HCT116 (cell line): ENCODE results near the gene LCE6A. TPM values are rescaled to one million over a fixed set of nuclear protein-coding genes. Genes with fewer than 3 reads are reported as not detected.

ENCODE experiments used
- ATAC-seq: fragments of 200-7000 bp; cut with Tn5 transposase; 2 replicates; pipeline ENCODE4 v1.9.1; 2020; ENCODE audit warnings: mild to moderate bottlenecking, moderate library complexity
- BruUV-seq: library from RNA; stranded (reverse); fragments of 400-500 nt; replicated peaks from 2 replicates; lab custom pipeline; 2021; lab: Mats Ljungman, UMichigan
- CTCF ChIA-PET: fragments of 300-600 bp; sonication (Branson Sonifier 250); formaldehyde crosslinking; loops from one replicate; lab custom pipeline; 2021; ENCODE audit warnings: antibody characterized with exemption; lab: Charles Lee
- POLR2A ChIA-PET: fragments of 300-600, 350-600 bp; sonication (Branson Sonifier 250); formaldehyde crosslinking; loops from one replicate; lab custom pipeline; 2021; ENCODE audit warnings: antibody characterized with exemption; lab: Charles Lee
- RAD21 ChIA-PET, 2 experiments: fragments of 300-600 bp; sonication (Branson Sonifier 250); formaldehyde crosslinking; loops; one replicate each; lab custom pipeline; 2023; ENCODE audit warnings: low total read pairs in 2 of 2; ENCODE audit not compliant: uncharacterized antibody in 2 of 2, unreplicated experiment in 2 of 2, low non-redundant PET in 1 of 2; lab: Charles Lee
- DNase-seq: peaks from one replicate; pipeline ENCODE4 v3.0.0-alpha.2; 2010; ENCODE audit warnings: low read depth, low spot score
- H2AFZ ChIP-seq: fragments of 200-600 bp; shearing (Covaris generic), sonication (generic); 2 replicates; pipeline ENCODE4 v1.6.1; 2017; ENCODE audit warnings: low read depth, mixed run types, mixed read lengths, antibody characterized with exemption, low read length; ENCODE audit not compliant: poor library complexity, severe bottlenecking
- H3K27ac ChIP-seq: 2 replicates; pipeline ENCODE4 v1.5.1; 2012; ENCODE audit warnings: low read depth, low read length
- H3K27me3 ChIP-seq: fragments of 200-600 bp; sonication (generic); 2 replicates; pipeline ENCODE4 v1.6.1; 2016; ENCODE audit warnings: mixed run types, low read length, mixed read lengths; ENCODE audit not compliant: insufficient read depth
- H3K36me3 ChIP-seq, 2 experiments: fragments of 200-500 bp in 1 of 2; fragments of 200-600 bp in 1 of 2; sonication (Bioruptor generic) in 1 of 2; sonication (generic) in 1 of 2; 2 replicates each; pipeline versions ENCODE4 v1.5.1 to v1.6.1; 2014 to 2016; ENCODE audit warnings: low read length in 2 of 2, inconsistent platforms in 1 of 2, mixed read lengths in 1 of 2, mixed run types in 1 of 2; ENCODE audit not compliant: insufficient read depth in 2 of 2, control insufficient read depth in 1 of 2
- H3K4me1 ChIP-seq, 2 experiments: fragments of 200-600 bp in 1 of 2; sonication (generic) in 1 of 2; 2 replicates each; pipeline versions ENCODE4 v1.5.1 to v1.6.1; 2012 to 2017; ENCODE audit warnings: low read length in 2 of 2, inconsistent platforms in 1 of 2, mild to moderate bottlenecking in 1 of 2, mixed read lengths in 1 of 2, mixed run types in 1 of 2, moderate library complexity in 1 of 2; ENCODE audit not compliant: insufficient read depth in 2 of 2, control insufficient read depth in 1 of 2
- H3K4me2 ChIP-seq: fragments of 200-600 bp; sonication (generic); 2 replicates; pipeline ENCODE4 v1.6.1; 2017; ENCODE audit warnings: mixed run types, low read length, mixed read lengths
- H3K4me3 ChIP-seq, 2 experiments: fragments of 200-600 bp in 1 of 2; sonication (generic) in 1 of 2; replicated peaks in 1 of 2; 2 replicates each; pipeline ENCODE4 v1.5.1; 2011 to 2016; ENCODE audit warnings: low read length in 2 of 2, control low read depth in 1 of 2, low read depth in 1 of 2, mild to moderate bottlenecking in 1 of 2, mixed read lengths in 1 of 2, mixed run types in 1 of 2
- H3K79me2 ChIP-seq: fragments of 200-600 bp; sonication (generic); 2 replicates; pipeline ENCODE4 v1.6.1; 2017; ENCODE audit warnings: mild to moderate bottlenecking, mixed run types, low read length, moderate library complexity, mixed read lengths; ENCODE audit not compliant: insufficient read depth
- H3K9ac ChIP-seq: fragments of 200-600 bp; sonication (generic); 2 replicates; pipeline ENCODE4 v1.6.1; 2016; ENCODE audit warnings: low read length, mixed read lengths
- H3K9me2 ChIP-seq: fragments of 200-600 bp; sonication (generic), shearing (Covaris generic); 2 replicates; pipeline ENCODE4 v1.6.1; 2017; ENCODE audit warnings: mixed run types, mild to moderate bottlenecking, moderate library complexity; ENCODE audit not compliant: insufficient read depth
- H3K9me3 ChIP-seq, 2 experiments: fragments of 200-500 bp in 1 of 2; fragments of 200-600 bp in 1 of 2; sonication (Bioruptor generic) in 1 of 2; sonication (generic) in 1 of 2; 2 replicates each; pipeline ENCODE4 v1.6.1; 2014 to 2017; ENCODE audit warnings: low read length in 2 of 2, mixed read lengths in 2 of 2, inconsistent platforms in 1 of 2, low read depth in 1 of 2, mild to moderate bottlenecking in 1 of 2, mixed run types in 1 of 2, moderate library complexity in 1 of 2; ENCODE audit not compliant: control insufficient read depth in 1 of 2, insufficient read depth in 1 of 2
- H4K20me1 ChIP-seq: fragments of 200-600 bp; sonication (generic), shearing (Covaris generic); 2 replicates; pipeline ENCODE4 v1.6.1; 2017; ENCODE audit warnings: mixed run types, mild to moderate bottlenecking, moderate library complexity; ENCODE audit not compliant: insufficient read depth
- CEBPB ChIP-seq: IDR thresholded peaks from 2 replicates; pipeline ENCODE4 v1.6.1; 2012; ENCODE audit warnings: low read depth
- FOSL1 ChIP-seq: IDR thresholded peaks from 2 replicates; pipeline ENCODE4 v1.6.1; 2012; ENCODE audit warnings: low read depth
- POLR2A ChIP-seq: IDR thresholded peaks from 2 replicates; pipeline ENCODE4 v1.7.0; 2011; ENCODE audit warnings: borderline replicate concordance; ENCODE audit not compliant: insufficient read depth, insufficient read length; ENCODE audit errors: extremely low read depth
- RAD21 ChIP-seq: IDR thresholded peaks from 2 replicates; pipeline ENCODE4 v1.6.1; 2012; ENCODE audit warnings: low read depth, mild to moderate bottlenecking
- SRF ChIP-seq: IDR thresholded peaks from 2 replicates; pipeline ENCODE4 v1.6.1; 2012; ENCODE audit warnings: low read depth
- TCF7L2 ChIP-seq: IDR thresholded peaks from 2 replicates; pipeline ENCODE4 v1.7.0; 2011; ENCODE audit warnings: borderline replicate concordance, inconsistent platforms; ENCODE audit not compliant: insufficient read depth, insufficient read length; ENCODE audit errors: extremely low read depth
- ZFX ChIP-seq: fragments of 450-650 bp; IDR thresholded peaks from 2 replicates; pipeline ENCODE4 v1.6.1; 2017
- intact Hi-C: fragments of 100-400 bp; cut with micrococcal nuclease; formaldehyde crosslinking; loops from 2 replicates; pipeline ENCODE4 v1.10.0; 2022
- total RNA-seq: library from RNA; stranded (reverse); gene quantifications from one replicate; pipeline ENCODE4 v1.2.1, GENCODE V29; 2021; ENCODE audit not compliant: unreplicated experiment

Gene LCE6A
- total RNA-seq, 1 experiment from 2014 or later: not detected

DNA sequence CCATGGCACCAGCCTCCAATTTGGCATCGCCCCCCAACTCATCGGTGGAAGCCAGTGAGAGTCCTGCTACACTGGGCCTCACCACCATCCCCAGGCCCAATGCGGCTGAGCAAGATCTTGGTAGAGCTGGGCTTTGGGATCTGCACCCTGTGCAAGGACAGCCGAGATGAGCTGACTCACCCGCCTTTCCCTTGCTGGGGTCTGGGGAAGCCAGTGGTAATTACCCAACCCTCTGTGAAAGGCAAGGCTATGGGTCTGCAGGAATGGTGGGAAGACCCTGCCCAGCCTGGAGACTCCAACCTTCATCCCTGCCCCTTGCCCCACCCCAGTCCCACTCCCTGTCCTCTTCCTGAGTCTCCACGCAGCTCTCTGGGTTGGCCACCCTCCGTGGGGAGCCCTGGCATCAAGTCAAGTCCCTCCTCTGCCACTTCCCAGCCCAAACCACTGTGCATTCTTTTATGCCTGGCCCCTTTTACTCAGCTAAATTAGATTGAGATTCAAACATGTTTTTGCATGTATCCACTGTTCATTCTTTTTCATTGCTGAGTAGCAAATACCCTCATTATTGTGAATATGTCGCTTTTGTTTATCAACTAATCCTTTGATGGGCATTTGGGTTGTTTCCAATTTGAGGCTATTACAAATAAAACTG is 44.2 kb downstream of the LCE6A start (continued):
- TF ChIP-seq SRF: no peak
- TF ChIP-seq FOSL1: no peak

DNA sequence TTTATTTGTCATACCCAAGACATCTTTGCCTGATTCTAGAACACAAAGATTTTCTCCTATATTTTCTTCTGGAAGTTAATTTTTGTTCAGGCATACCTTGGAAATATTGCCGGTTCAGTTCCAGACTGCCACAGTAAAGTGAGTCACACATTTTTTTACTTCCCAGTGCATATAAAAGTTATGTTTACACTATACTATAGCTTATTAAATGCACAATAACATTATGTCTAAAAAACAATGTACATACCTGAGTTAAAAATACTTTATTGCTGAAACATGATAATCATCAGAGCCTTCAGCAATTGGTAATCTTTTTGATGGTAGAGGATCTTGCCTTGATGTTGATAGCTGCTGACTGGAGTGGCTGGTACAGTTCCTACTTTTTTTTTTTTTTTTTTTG is 45.5 kb downstream of the LCE6A start:
- no peaks in the 10 kb centered on the region for H4K20me1 ChIP-seq
- H2AFZ ChIP-seq: no peak overlapping the region
- no peak overlapping the region for H3K4me3 ChIP-seq
- no peaks in the 10 kb centered on the region for H3K4me1 ChIP-seq
- H3K9ac ChIP-seq: no peak overlapping the region
- H3K9me2 ChIP-seq: no peaks in the 10 kb centered on the region
- H3K27ac ChIP-seq: no peak overlapping the region
- H3K36me3 ChIP-seq: no peaks in the 10 kb centered on the region
- ATAC-seq (no peak), DNase-seq (no peak)
- no peaks in the 10 kb centered on the region for H3K9me3 ChIP-seq
- RAD21 ChIA-PET: no interaction called here
- H3K79me2 ChIP-seq: no peaks in the 10 kb centered on the region
- H3K27me3 ChIP-seq: peaks cover 58% of the 10 kb centered on the region
- H3K4me2 ChIP-seq: no peak overlapping the region
- POLR2A ChIA-PET: no interaction called here
- intact Hi-C loops: no loop called here
- TF ChIP-seq POLR2A (no peak), TCF7L2 (no peak), CEBPB (no peak), RAD21 (no peak), ZFX (no peak)
- no TSS peak for BruUV-seq
- CTCF ChIA-PET: interaction anchor here (0.7 kb wide), 1 partner anchor 302 kb away, joined by 3 read pairs; no protein-coding TSS in a partner anchor

Other genes starting within 250 kb of the LCE6A start
- gene LCE3C, start 242.6 kb upstream of the LCE6A start, total RNA-seq: not detected
- not detected for gene LCE3B, start 229.0 kb upstream of the LCE6A start, total RNA-seq
- gene LCE3A, start 219.8 kb upstream of the LCE6A start, total RNA-seq: not detected
- gene LCE2D, start 179.5 kb upstream of the LCE6A start, total RNA-seq: not detected
- gene LCE2C, start 167.6 kb upstream of the LCE6A start, total RNA-seq: not detected
- gene LCE2B, start 156.7 kb upstream of the LCE6A start, total RNA-seq: not detected
- not detected for gene LCE2A, start 144.5 kb upstream of the LCE6A start, total RNA-seq
- gene LCE4A, start 134.7 kb upstream of the LCE6A start, total RNA-seq: not detected
- not detected for gene KPRP, start 84.8 kb upstream of the LCE6A start, total RNA-seq
- gene LCE1F, start 67.7 kb upstream of the LCE6A start, total RNA-seq: not detected
- gene LCE1E, start 56.6 kb upstream of the LCE6A start, total RNA-seq: not detected
- gene LCE1D, start 46.1 kb upstream of the LCE6A start, total RNA-seq: not detected
- not detected for gene LCE1C, start 36.2 kb upstream of the LCE6A start, total RNA-seq
- gene LCE1B, start 30.9 kb upstream of the LCE6A start, total RNA-seq: not detected
- not detected for gene LCE1A, start 15.4 kb upstream of the LCE6A start, total RNA-seq
- not detected for gene LCE7A, start 17.1 kb downstream of the LCE6A start, total RNA-seq
- not detected for gene SMCP, start 35.5 kb downstream of the LCE6A start, total RNA-seq
- gene IVL, start 65.7 kb downstream of the LCE6A start, total RNA-seq: not detected
- not detected for gene SPRR5, start 104.3 kb downstream of the LCE6A start, total RNA-seq
- gene SPRR4, start 127.8 kb downstream of the LCE6A start, total RNA-seq: not detected
- gene SPRR1A, start 141.2 kb downstream of the LCE6A start, total RNA-seq: not detected
- not detected for gene SPRR3, start 158.9 kb downstream of the LCE6A start, total RNA-seq
- 0.66 TPM for gene SPRR1B, start 188.3 kb downstream of the LCE6A start, total RNA-seq
- 6.9 TPM for gene SPRR2D, start 198.3 kb downstream of the LCE6A start, total RNA-seq
- gene SPRR2A, start 214.7 kb downstream of the LCE6A start, total RNA-seq: not detected
- gene SPRR2B, start 228.8 kb downstream of the LCE6A start, total RNA-seq: not detected